Ishikawa (cell line): ENCODE results near the gene LYL1.

Source experiments
- CEBPB ChIP-seq: IDR thresholded peaks from 2 replicates; pipeline ENCODE4 v1.6.1; 2012
- CREB1 ChIP-seq: IDR thresholded peaks from 2 replicates; pipeline ENCODE4 v1.6.1; 2012; ENCODE audit warnings: low read depth
- EP300 ChIP-seq: IDR thresholded peaks from 2 replicates; pipeline ENCODE4 v1.6.1; 2012; ENCODE audit warnings: borderline replicate concordance
- FOXM1 ChIP-seq: IDR thresholded peaks from 2 replicates; pipeline ENCODE4 v1.6.1; 2012; ENCODE audit warnings: low read depth, borderline replicate concordance
- NFIC ChIP-seq: IDR thresholded peaks from 2 replicates; pipeline ENCODE4 v1.6.1; 2012
- RAD21 ChIP-seq: IDR thresholded peaks from 2 replicates; pipeline ENCODE4 v1.6.1; 2012; ENCODE audit warnings: low read depth
- TAF1 ChIP-seq: IDR thresholded peaks from 2 replicates; pipeline ENCODE4 v1.6.1; 2012; ENCODE audit warnings: low read depth, mild to moderate bottlenecking
- TCF12 ChIP-seq: IDR thresholded peaks from 2 replicates; pipeline ENCODE4 v1.6.1; 2012; ENCODE audit warnings: low read depth
- YY1 ChIP-seq: IDR thresholded peaks from 2 replicates; pipeline ENCODE4 v1.6.1; 2012; ENCODE audit warnings: low read depth
- ZBTB7A ChIP-seq: IDR thresholded peaks from 2 replicates; pipeline ENCODE4 v1.6.1; 2012; ENCODE audit warnings: low read depth
- TF ChIP-seq, protein P1 (sequence below): IDR thresholded peaks from 2 replicates; pipeline ENCODE4 v1.6.1; 2012; ENCODE audit warnings: low read depth, mild to moderate bottlenecking
- TF ChIP-seq, protein P2 (sequence below): IDR thresholded peaks from 2 replicates; pipeline ENCODE4 v1.6.1; 2012
- TF ChIP-seq, protein P3 (sequence below): IDR thresholded peaks from 2 replicates; pipeline ENCODE4 v1.6.1; 2012

DNA sequence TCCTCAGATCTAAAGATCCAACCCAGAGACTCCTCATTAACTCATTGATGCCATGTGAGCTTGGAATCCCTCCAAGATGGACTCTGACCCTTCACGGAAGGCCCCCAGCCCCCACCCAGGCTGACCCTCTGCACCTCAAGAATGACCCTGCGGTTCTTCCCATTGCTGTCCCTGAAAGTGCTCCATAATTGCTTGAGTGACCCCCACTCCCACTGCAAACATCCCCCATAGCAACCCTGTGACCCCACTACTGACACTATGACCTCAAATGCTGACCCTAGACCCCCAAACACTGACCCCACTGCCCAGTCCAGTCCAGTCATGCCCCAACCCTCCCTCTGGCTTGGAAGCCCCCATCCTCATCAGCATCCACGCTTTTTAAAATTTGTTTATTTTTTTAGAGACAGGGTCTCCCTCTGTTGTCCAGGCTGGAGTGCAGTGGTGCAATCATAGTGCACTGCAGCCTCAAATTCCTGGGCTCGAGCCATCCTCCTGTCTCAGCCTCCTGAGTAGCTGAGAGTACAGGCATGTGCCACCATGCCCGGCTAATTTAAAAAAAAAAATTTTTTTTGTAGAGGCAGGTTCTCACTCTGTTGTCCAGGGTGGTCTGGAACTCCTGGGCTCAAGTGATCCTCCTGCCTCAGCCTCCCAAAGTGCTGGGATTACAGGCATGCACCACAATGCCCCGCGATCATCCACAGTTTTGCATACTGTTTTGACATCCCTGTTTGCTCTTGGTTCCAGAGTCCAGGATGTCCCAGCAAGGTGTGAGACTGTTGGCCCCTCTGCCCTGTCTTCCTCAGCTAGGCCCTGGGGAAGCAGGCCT is 855 bp downstream of the LYL1 start:
- no peak for TF ChIP-seq EP300
- no peak for TF ChIP-seq TCF12
- TF ChIP-seq, protein P1, sequence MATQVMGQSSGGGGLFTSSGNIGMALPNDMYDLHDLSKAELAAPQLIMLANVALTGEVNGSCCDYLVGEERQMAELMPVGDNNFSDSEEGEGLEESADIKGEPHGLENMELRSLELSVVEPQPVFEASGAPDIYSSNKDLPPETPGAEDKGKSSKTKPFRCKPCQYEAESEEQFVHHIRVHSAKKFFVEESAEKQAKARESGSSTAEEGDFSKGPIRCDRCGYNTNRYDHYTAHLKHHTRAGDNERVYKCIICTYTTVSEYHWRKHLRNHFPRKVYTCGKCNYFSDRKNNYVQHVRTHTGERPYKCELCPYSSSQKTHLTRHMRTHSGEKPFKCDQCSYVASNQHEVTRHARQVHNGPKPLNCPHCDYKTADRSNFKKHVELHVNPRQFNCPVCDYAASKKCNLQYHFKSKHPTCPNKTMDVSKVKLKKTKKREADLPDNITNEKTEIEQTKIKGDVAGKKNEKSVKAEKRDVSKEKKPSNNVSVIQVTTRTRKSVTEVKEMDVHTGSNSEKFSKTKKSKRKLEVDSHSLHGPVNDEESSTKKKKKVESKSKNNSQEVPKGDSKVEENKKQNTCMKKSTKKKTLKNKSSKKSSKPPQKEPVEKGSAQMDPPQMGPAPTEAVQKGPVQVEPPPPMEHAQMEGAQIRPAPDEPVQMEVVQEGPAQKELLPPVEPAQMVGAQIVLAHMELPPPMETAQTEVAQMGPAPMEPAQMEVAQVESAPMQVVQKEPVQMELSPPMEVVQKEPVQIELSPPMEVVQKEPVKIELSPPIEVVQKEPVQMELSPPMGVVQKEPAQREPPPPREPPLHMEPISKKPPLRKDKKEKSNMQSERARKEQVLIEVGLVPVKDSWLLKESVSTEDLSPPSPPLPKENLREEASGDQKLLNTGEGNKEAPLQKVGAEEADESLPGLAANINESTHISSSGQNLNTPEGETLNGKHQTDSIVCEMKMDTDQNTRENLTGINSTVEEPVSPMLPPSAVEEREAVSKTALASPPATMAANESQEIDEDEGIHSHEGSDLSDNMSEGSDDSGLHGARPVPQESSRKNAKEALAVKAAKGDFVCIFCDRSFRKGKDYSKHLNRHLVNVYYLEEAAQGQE = no peak
- TF ChIP-seq FOXM1 = no peak
- no peak for TF ChIP-seq NFIC
- no peak for TF ChIP-seq ZBTB7A
- TF ChIP-seq, protein P2, sequence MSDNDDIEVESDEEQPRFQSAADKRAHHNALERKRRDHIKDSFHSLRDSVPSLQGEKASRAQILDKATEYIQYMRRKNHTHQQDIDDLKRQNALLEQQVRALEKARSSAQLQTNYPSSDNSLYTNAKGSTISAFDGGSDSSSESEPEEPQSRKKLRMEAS = no peak
- TF ChIP-seq CEBPB = no peak
- TF ChIP-seq CREB1 = no peak
- TF ChIP-seq TAF1 = no peak
- TF ChIP-seq RAD21 = no peak
- no peak for TF ChIP-seq YY1
- TF ChIP-seq, protein P3, sequence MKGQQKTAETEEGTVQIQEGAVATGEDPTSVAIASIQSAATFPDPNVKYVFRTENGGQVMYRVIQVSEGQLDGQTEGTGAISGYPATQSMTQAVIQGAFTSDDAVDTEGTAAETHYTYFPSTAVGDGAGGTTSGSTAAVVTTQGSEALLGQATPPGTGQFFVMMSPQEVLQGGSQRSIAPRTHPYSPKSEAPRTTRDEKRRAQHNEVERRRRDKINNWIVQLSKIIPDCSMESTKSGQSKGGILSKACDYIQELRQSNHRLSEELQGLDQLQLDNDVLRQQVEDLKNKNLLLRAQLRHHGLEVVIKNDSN = no peak
